ENCODE data around the gene SCFD2.

The SCFD2 gene

DNA sequence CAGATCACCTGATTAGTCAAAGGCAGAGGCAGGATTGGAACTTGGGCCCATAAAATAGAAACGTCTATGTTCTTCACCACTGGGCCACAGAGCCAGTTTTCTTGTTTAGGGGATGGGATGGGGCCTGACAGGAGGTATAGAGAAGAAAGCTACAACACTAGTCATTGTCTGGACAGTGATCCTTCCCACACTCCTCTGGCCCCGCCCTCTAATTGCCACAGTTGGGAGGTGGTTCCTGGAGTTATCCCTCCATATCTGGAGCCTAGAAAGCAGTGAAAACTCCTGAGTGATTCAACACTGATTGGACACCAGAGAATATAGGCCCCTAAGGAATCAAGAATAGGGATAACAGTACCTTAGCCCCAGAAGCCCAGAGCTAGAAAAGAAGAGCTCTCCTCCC is 480.9 kb downstream of the SCFD2 start:
- peaks cover 25% of the 10 kb centered on the region for H3K9me3 Mint-ChIP-seq
- no peak overlapping the region for H3K27ac Mint-ChIP-seq
- DNase-seq = no peak
- no peaks in the 10 kb centered on the region for H3K27me3 Mint-ChIP-seq (ENCODE audit: low read depth, poor library complexity)
- H3K4me3 Mint-ChIP-seq = no peak overlapping the region
- TF ChIP-seq, protein P1, sequence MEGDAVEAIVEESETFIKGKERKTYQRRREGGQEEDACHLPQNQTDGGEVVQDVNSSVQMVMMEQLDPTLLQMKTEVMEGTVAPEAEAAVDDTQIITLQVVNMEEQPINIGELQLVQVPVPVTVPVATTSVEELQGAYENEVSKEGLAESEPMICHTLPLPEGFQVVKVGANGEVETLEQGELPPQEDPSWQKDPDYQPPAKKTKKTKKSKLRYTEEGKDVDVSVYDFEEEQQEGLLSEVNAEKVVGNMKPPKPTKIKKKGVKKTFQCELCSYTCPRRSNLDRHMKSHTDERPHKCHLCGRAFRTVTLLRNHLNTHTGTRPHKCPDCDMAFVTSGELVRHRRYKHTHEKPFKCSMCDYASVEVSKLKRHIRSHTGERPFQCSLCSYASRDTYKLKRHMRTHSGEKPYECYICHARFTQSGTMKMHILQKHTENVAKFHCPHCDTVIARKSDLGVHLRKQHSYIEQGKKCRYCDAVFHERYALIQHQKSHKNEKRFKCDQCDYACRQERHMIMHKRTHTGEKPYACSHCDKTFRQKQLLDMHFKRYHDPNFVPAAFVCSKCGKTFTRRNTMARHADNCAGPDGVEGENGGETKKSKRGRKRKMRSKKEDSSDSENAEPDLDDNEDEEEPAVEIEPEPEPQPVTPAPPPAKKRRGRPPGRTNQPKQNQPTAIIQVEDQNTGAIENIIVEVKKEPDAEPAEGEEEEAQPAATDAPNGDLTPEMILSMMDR (IDR thresholded peaks at IDR 0.05) = no peak
- H3K36me3 Mint-ChIP-seq (ENCODE audit: low read depth) = peaks cover 31% of the 10 kb centered on the region
- H3K4me1 Mint-ChIP-seq = peaks cover 44% of the 10 kb centered on the region

- no peak for DNase-seq
Measured at GRCh38 chr4:52883707-52884669, 481.9 kb downstream of the SCFD2 start.

GRCh38 chr4:52883183-52883621 is 482.7 kb downstream of the SCFD2 start:
- H3K4me1 Mint-ChIP-seq = peaks cover 52% of the 10 kb centered on the region
- TF ChIP-seq, protein P1 (IDR thresholded peaks at IDR 0.05) = no peak
- H3K9me3 Mint-ChIP-seq = peaks cover 18% of the 10 kb centered on the region
- peak overlapping the region; percentile 89 for H3K27ac Mint-ChIP-seq
- no peak overlapping the region for H3K4me3 Mint-ChIP-seq
- peaks cover 23% of the 10 kb centered on the region for H3K36me3 Mint-ChIP-seq (ENCODE audit: low read depth)
- DNase-seq = no peak
- H3K27me3 Mint-ChIP-seq (ENCODE audit: low read depth, poor library complexity) = no peaks in the 10 kb centered on the region

More at GRCh38 chr4:52883707-52884669, 481.9 kb downstream of the SCFD2 start:
- H3K4me1 Mint-ChIP-seq = peaks cover 47% of the 10 kb centered on the region
- peaks cover 25% of the 10 kb centered on the region for H3K9me3 Mint-ChIP-seq
- no peak overlapping the region for H3K4me3 Mint-ChIP-seq
- H3K36me3 Mint-ChIP-seq (ENCODE audit: low read depth) = peaks cover 31% of the 10 kb centered on the region
- TF ChIP-seq, protein P1 (IDR thresholded peaks at IDR 0.05) = no peak
- H3K27ac Mint-ChIP-seq = peak overlapping the region; percentile 89
- H3K27me3 Mint-ChIP-seq (ENCODE audit: low read depth, poor library complexity) = no peaks in the 10 kb centered on the region

GRCh38 chr4:52880994-52881393 is 484.9 kb downstream of the SCFD2 start:
- H3K27me3 Mint-ChIP-seq (ENCODE audit: low read depth, poor library complexity) = no peaks in the 10 kb centered on the region

DNA sequence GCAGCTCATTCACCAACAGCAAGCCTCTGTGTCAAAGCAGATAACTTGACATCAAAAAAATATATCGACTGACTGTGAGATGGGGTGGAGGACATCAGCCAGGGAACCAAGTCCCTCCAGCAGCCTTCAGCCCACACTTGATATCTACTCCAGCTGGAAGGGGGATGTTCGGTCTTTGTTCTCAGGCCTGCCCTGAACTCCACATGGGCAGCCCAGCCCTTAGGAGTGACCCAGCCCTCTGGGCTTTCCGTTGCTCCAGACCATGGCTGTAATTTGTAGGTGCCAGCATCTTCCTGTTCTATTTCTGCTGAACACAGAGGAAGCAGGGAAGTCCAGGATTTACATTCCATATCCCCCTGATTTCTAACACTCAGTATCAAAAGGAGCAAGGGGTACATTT is 486.4 kb downstream of the SCFD2 start:
- Mint-ChIP-seq H3K27me3 (ENCODE audit: low read depth, poor library complexity) (no peaks in the 10 kb centered on the region), H3K4me1 (peaks cover 67% of the 10 kb centered on the region), H3K9me3 (peaks cover 14% of the 10 kb centered on the region), H3K36me3 (ENCODE audit: low read depth) (peaks cover 17% of the 10 kb centered on the region), H3K4me3 (no peak overlapping the region), H3K27ac (no peak overlapping the region)
- no peak for DNase-seq
- TF ChIP-seq, protein P1 (IDR thresholded peaks at IDR 0.05) = no peak

More at GRCh38 chr4:52880994-52881393, 484.9 kb downstream of the SCFD2 start:
- Mint-ChIP-seq H3K4me3 (no peak overlapping the region), H3K9me3 (peaks cover 14% of the 10 kb centered on the region), H3K36me3 (ENCODE audit: low read depth) (peaks cover 17% of the 10 kb centered on the region), H3K4me1 (peaks cover 65% of the 10 kb centered on the region), H3K27ac (no peak overlapping the region)
- no peak for DNase-seq
- TF ChIP-seq, protein P1 (IDR thresholded peaks at IDR 0.05) = no peak

Measured in nephron progenitor cell (in vitro differentiated cells).